Caco-2 (cell line): ENCODE results near the gene ADAMTS9. TPM values are rescaled to one million over a fixed set of nuclear protein-coding genes. Genes with fewer than 3 reads are reported as not detected.
A peak's percentile ranks its signal among the peaks of the same experiment; 100 is the strongest.

Source experiments
- BruUV-seq: library from RNA; stranded (reverse); fragments of 400-500 nt; replicated peaks from 2 replicates; lab custom pipeline; 2021; lab: Mats Ljungman, UMichigan
- CTCF ChIA-PET: fragments of 300-600 bp; sonication (Branson Sonifier 250); formaldehyde crosslinking; loops from one replicate; lab custom pipeline; 2022; ENCODE audit warnings: antibody characterized with exemption; lab: Charles Lee
- POLR2A ChIA-PET: fragments of 300-600 bp; sonication (Branson Sonifier 250); formaldehyde crosslinking; loops from one replicate; lab custom pipeline; 2022; ENCODE audit warnings: antibody characterized with exemption; lab: Charles Lee
- DNase-seq, 2 experiments: peaks; one replicate each; pipeline versions ENCODE4 v3.0.0 to v3.0.0-alpha.2; 2020 to 2022
- H3K27me3 ChIP-seq: replicated peaks from 2 replicates; pipeline ENCODE4 v1.6.0; 2011; ENCODE audit warnings: low read length; ENCODE audit not compliant: control insufficient read depth, insufficient read depth
- H3K36me3 ChIP-seq: 2 replicates; pipeline ENCODE4 v1.5.1; 2011; ENCODE audit warnings: low read length; ENCODE audit not compliant: control insufficient read depth, insufficient read depth
- H3K4me1 ChIP-seq: fragments of 250-450 bp; sonication (Bioruptor Pico); 2 replicates; pipeline ENCODE4 v1.5.1; 2020; ENCODE audit warnings: mild to moderate bottlenecking
- H3K4me3 ChIP-seq: 2 replicates; pipeline ENCODE4 v1.5.1; 2011; ENCODE audit warnings: low read depth, mild to moderate bottlenecking, control low read depth, low read length
- H3K9me3 ChIP-seq: fragments of 250-450 bp; sonication (Bioruptor Pico); 2 replicates; pipeline ENCODE4 v1.5.1; 2020; ENCODE audit warnings: mild to moderate bottlenecking, moderate library complexity
- H3K27ac Mint-ChIP-seq: one replicate; pipeline ENCODE4 v1.8.0; 2022; ENCODE audit warnings: mixed read lengths; ENCODE audit not compliant: unreplicated experiment
- H3K27me3 Mint-ChIP-seq: one replicate; pipeline ENCODE4 v1.8.0; 2022; ENCODE audit warnings: mixed read lengths; ENCODE audit not compliant: insufficient read depth, unreplicated experiment
- H3K36me3 Mint-ChIP-seq: one replicate; pipeline ENCODE4 v1.8.0; 2022; ENCODE audit warnings: mild to moderate bottlenecking, mixed read lengths; ENCODE audit not compliant: insufficient read depth, unreplicated experiment
- H3K4me1 Mint-ChIP-seq: one replicate; pipeline ENCODE4 v1.8.0; 2022; ENCODE audit warnings: low read depth, mixed read lengths; ENCODE audit not compliant: unreplicated experiment
- H3K4me3 Mint-ChIP-seq: one replicate; pipeline ENCODE4 v1.8.0; 2022; ENCODE audit warnings: mild to moderate bottlenecking, moderate library complexity, mixed read lengths; ENCODE audit not compliant: unreplicated experiment
- H3K9me3 Mint-ChIP-seq: one replicate; pipeline ENCODE4 v1.8.0; 2022; ENCODE audit warnings: mixed read lengths; ENCODE audit not compliant: unreplicated experiment
- intact Hi-C: fragments of 100-400 bp; cut with micrococcal nuclease; formaldehyde crosslinking; loops from one replicate; pipeline ENCODE4 v1.10.0; 2022; ENCODE audit not compliant: unreplicated experiment
- total RNA-seq: library from RNA; stranded (reverse); gene quantifications from 2 replicates; pipeline ENCODE4 v1.2.3, GENCODE V29; 2022
- TF ChIP-seq, protein P1 (sequence below), 2 experiments: fragments of 200-600 bp in 1 of 2; IDR thresholded peaks; 1 replicate in 1 of 2; 2 replicates in 1 of 2; pipeline versions ENCODE4 v1.5.1 to v1.8.0; 2011 to 2022; ENCODE audit warnings: antibody characterized with exemption in 1 of 2, control low read depth in 1 of 2, inconsistent platforms in 1 of 2, low read depth in 1 of 2, low read length in 1 of 2, mild to moderate bottlenecking in 1 of 2, moderate library complexity in 1 of 2; ENCODE audit not compliant: insufficient read depth in 1 of 2, severe bottlenecking in 1 of 2, unreplicated experiment in 1 of 2

ADAMTS9 gene
- total RNA-seq, 1 experiment from 2014 or later: 4.0 TPM

- intact Hi-C loops: no loop called here
- TF ChIP-seq, protein P1, sequence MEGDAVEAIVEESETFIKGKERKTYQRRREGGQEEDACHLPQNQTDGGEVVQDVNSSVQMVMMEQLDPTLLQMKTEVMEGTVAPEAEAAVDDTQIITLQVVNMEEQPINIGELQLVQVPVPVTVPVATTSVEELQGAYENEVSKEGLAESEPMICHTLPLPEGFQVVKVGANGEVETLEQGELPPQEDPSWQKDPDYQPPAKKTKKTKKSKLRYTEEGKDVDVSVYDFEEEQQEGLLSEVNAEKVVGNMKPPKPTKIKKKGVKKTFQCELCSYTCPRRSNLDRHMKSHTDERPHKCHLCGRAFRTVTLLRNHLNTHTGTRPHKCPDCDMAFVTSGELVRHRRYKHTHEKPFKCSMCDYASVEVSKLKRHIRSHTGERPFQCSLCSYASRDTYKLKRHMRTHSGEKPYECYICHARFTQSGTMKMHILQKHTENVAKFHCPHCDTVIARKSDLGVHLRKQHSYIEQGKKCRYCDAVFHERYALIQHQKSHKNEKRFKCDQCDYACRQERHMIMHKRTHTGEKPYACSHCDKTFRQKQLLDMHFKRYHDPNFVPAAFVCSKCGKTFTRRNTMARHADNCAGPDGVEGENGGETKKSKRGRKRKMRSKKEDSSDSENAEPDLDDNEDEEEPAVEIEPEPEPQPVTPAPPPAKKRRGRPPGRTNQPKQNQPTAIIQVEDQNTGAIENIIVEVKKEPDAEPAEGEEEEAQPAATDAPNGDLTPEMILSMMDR (IDR thresholded peaks at IDR 0.05; ENCODE audit: insufficient read depth in 1 of 2, low read depth in 1 of 2, low read length in 1 of 2, severe bottlenecking in 1 of 2, unreplicated experiment in 1 of 2): no peak
- Mint-ChIP-seq H3K4me3 (no peak overlapping the region), H3K36me3 (no peaks in the 10 kb centered on the region), H3K9me3 (no peaks in the 10 kb centered on the region), H3K4me1 (no peaks in the 10 kb centered on the region), H3K27me3 (no peaks in the 10 kb centered on the region), H3K27ac (no peak overlapping the region)
- Histone ChIP-seq H3K36me3 (no peaks in the 10 kb centered on the region), H3K27me3 (no peaks in the 10 kb centered on the region), H3K9me3 (no peaks in the 10 kb centered on the region), H3K4me3 (no peak overlapping the region), H3K4me1 (peaks cover 6% of the 10 kb centered on the region; the same call in 1 of the 2 replicates)
- ChIA-PET CTCF (no interaction called here), POLR2A (no interaction called here)
- DNase-seq: no peak
- no TSS peak for BruUV-seq
Measured at GRCh38 chr3:64693031-64693430, 5.2 kb upstream of the ADAMTS9 start.

DNA sequence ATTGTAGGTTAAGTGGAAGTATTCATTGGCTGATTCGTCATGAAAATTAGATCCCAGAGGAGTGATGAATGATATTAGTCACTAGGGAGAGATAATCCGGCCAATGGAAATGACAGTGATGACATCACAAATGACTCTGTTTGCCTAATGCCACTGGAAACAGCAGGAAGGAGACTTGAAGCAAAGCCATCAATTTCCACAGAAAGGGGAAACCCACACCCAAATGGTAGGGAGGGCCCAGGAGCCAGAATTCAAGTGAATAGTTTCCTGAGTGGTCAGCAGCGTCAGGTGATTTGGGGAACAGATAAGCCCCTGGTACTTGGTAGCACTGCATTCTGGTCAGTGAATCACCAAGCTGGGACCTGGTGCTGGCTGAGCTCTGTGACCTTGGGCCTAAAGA is 3.3 kb upstream of the ADAMTS9 start:
- TF ChIP-seq, protein P1 (IDR thresholded peaks at IDR 0.05; ENCODE audit: insufficient read depth in 1 of 2, low read depth in 1 of 2, low read length in 1 of 2, severe bottlenecking in 1 of 2, unreplicated experiment in 1 of 2): no peak
- Mint-ChIP-seq H3K27me3 (no peaks in the 10 kb centered on the region), H3K4me3 (no peak overlapping the region), H3K27ac (no peak overlapping the region), H3K9me3 (no peaks in the 10 kb centered on the region), H3K4me1 (peaks cover 7% of the 10 kb centered on the region), H3K36me3 (no peaks in the 10 kb centered on the region)
- Histone ChIP-seq H3K4me1 (peaks cover 6% of the 10 kb centered on the region; the same call in 1 of the 2 replicates), H3K36me3 (no peaks in the 10 kb centered on the region), H3K4me3 (no peak overlapping the region), H3K27me3 (no peaks in the 10 kb centered on the region), H3K9me3 (no peaks in the 10 kb centered on the region)
- BruUV-seq: no TSS peak
- CTCF ChIA-PET: no interaction called here
- intact Hi-C loops: no loop called here
- no peak for DNase-seq
- POLR2A ChIA-PET: no interaction called here

DNA sequence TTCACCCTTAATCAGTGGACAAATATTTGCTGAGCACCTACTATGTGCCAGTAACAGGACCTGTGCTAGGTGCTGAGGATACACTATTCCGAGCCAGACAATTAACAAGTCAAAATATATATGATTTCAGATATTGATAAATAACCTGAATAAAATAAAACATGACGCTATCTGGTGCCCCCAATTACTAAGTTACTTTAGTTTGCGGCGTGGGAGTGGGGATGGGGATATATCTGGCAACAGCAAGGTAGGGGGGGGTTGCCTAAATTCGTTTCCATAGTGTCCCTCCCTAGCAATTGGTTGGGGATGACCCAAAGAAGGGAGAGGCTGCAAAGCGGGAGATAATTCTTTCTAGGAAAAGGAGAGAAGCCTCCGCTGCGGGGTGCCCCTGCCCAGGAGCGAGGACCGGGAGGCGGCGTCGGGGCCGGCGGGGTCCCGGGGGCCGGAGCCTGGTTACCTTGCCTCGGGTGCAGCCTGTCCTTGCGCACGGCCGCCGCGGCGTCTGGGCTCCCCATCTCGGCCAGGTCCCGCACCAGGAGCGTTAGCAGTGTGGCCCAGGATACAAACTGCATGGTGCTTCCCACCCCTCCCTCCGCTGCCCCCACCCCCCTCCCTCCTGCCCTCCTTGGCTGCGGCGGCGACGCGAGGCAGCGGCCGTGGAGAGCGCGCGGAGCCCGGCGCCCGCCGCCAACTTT is 567 bp downstream of the ADAMTS9 start:
- Mint-ChIP-seq H3K27ac (peak overlapping the region; percentile 14), H3K27me3 (peaks cover 3% of the 10 kb centered on the region), H3K4me3 (peak overlapping the region; percentile 87), H3K36me3 (no peaks in the 10 kb centered on the region), H3K9me3 (no peaks in the 10 kb centered on the region), H3K4me1 (peaks cover 7% of the 10 kb centered on the region)
- no peaks in the 10 kb centered on the region for H3K36me3 ChIP-seq
- DNase-seq: peak in 1 of 2 experiments; percentile 42
- no TSS peak for BruUV-seq
- ChIA-PET POLR2A (interaction anchor here (0.6 kb wide), 1 partner anchor 169 kb away, joined by 3 read pairs; no protein-coding TSS in a partner anchor), CTCF (interaction anchor here (0.6 kb wide), 1 partner anchor 467 kb away, joined by 5 read pairs; no protein-coding TSS in a partner anchor)
- H3K4me1 ChIP-seq: peaks cover 6% of the 10 kb centered on the region; the same call in 1 of the 2 replicates
- intact Hi-C loops: loop anchor here (2.0 to 10.0 kb wide), 6 partner anchors 74 to 750 kb away; no protein-coding TSS in a partner anchor
- no peaks in the 10 kb centered on the region for H3K9me3 ChIP-seq
- H3K4me3 ChIP-seq: peak overlapping the region; percentile 71
- no peaks in the 10 kb centered on the region for H3K27me3 ChIP-seq
- TF ChIP-seq, protein P1 (IDR thresholded peaks at IDR 0.05; ENCODE audit: insufficient read depth in 1 of 2, low read depth in 1 of 2, low read length in 1 of 2, severe bottlenecking in 1 of 2, unreplicated experiment in 1 of 2): no peak
